HepG2 (cell line): Measurements from ENCODE around the gene ANKRD44. TPM values are rescaled to one million over a fixed set of nuclear protein-coding genes. Genes with fewer than 3 reads are reported as not detected.

Experiments used
- ATAC-seq: fragments of 200-7000 bp; cut with Tn5 transposase; 3 replicates; pipeline ENCODE4 v1.9.1; 2020; ENCODE audit warnings: mild to moderate bottlenecking, moderate library complexity
- BruUV-seq: library from RNA; stranded (reverse); fragments of 400-500 nt; replicated peaks from 2 replicates; lab custom pipeline; 2021; lab: Mats Ljungman, UMichigan
- CTCF ChIA-PET: fragments of 300-600 bp; formaldehyde crosslinking; extraction: SDS; loops from one replicate; lab custom pipeline; 2021; ENCODE audit warnings: low total read pairs, inconsistent platforms, low intra/inter-chr PET ratio; lab: Yijun Ruan, JAX
- POLR2A ChIA-PET: fragments of 350-600 bp; sonication (Branson Sonifier 250); formaldehyde crosslinking; loops from one replicate; lab custom pipeline; 2020; ENCODE audit warnings: antibody characterized with exemption, inconsistent platforms; lab: Yijun Ruan, JAX
- DNase-seq: peaks from one replicate; pipeline ENCODE4 v3.0.0-alpha.2; 2015; ENCODE audit warnings: low spot score
- FAIRE-seq: peaks from 3 replicates; lab custom pipeline; 2011; peaks lifted over from hg19 to GRCh38; lab: Jason Lieb, UNC
- H2AFZ ChIP-seq: one replicate; pipeline ENCODE4 v1.6.1; 2011; ENCODE audit warnings: low read length, inconsistent platforms
- H3K27ac ChIP-seq: fragments of 300-600 bp; 3 replicates; pipeline ENCODE4 v1.8.0; 2011; ENCODE audit warnings: mixed run types, mild to moderate bottlenecking, mixed read lengths, low read length, inconsistent platforms; ENCODE audit not compliant: insufficient read depth; ENCODE audit errors: extremely low read length
- H3K27me3 ChIP-seq, 2 experiments: fragments of 200-600 bp in 1 of 2; 2 replicates in 1 of 2; 3 replicates in 1 of 2; pipeline versions ENCODE4 v1.6.0 to v1.8.0; 2011; ENCODE audit warnings: low read length in 2 of 2, mild to moderate bottlenecking in 2 of 2, moderate library complexity in 2 of 2, inconsistent platforms in 1 of 2; ENCODE audit not compliant: insufficient read depth in 2 of 2, control insufficient read depth in 1 of 2
- H3K36me3 ChIP-seq, 2 experiments: fragments of 200-600 bp in 1 of 2; replicated peaks in 1 of 2; 2 replicates in 1 of 2; 3 replicates in 1 of 2; pipeline versions ENCODE4 v1.5.1 to v1.8.0; 2011; ENCODE audit warnings: low read length in 2 of 2, inconsistent platforms in 1 of 2; ENCODE audit not compliant: insufficient read depth in 2 of 2, control insufficient read depth in 1 of 2
- H3K4me1 ChIP-seq: 2 replicates; pipeline ENCODE4 v1.5.1; 2012; ENCODE audit warnings: low read length, inconsistent platforms; ENCODE audit not compliant: insufficient read depth
- H3K4me2 ChIP-seq: 2 replicates; pipeline ENCODE4 v1.6.0; 2011; ENCODE audit warnings: low read depth, low read length, inconsistent platforms
- H3K4me3 ChIP-seq, 3 experiments: fragments of 200-600 bp in 1 of 3; sonication (generic), shearing (Covaris generic) in 1 of 3; replicated peaks in 1 of 3; 2 replicates each; pipeline ENCODE4 v1.5.1; 2011 to 2016; ENCODE audit warnings: low read length in 3 of 3, inconsistent platforms in 2 of 3, low read depth in 2 of 3, mild to moderate bottlenecking in 2 of 3, control low read depth in 1 of 3, mixed read lengths in 1 of 3; ENCODE audit not compliant: insufficient read depth in 1 of 3
- H3K79me2 ChIP-seq: one replicate; pipeline ENCODE4 v1.6.1; 2011; ENCODE audit warnings: low read length, inconsistent platforms; ENCODE audit not compliant: insufficient read depth
- H3K9ac ChIP-seq: 2 replicates; pipeline ENCODE4 v1.6.0; 2011; ENCODE audit warnings: mild to moderate bottlenecking, low read depth, low read length, inconsistent platforms; ENCODE audit not compliant: insufficient read depth
- H3K9me3 ChIP-seq: 2 replicates; pipeline ENCODE4 v1.5.1; 2012; ENCODE audit warnings: mild to moderate bottlenecking, low read length
- H4K20me1 ChIP-seq: 2 replicates; pipeline ENCODE4 v1.6.0; 2011; ENCODE audit warnings: inconsistent platforms, mild to moderate bottlenecking, low read length, moderate library complexity; ENCODE audit not compliant: insufficient read depth
- BHLHE40 ChIP-seq: IDR thresholded peaks from 2 replicates; pipeline ENCODE4 v1.6.1; 2011; ENCODE audit warnings: low read length, improper control_type of control experiment
- BRCA1 ChIP-seq: sonication (generic); formaldehyde crosslinking; IDR thresholded peaks from 2 replicates; pipeline ENCODE4 v1.4.0; 2020; ENCODE audit warnings: missing genetic modification reagents
- GATA4 ChIP-seq: sonication (generic); IDR thresholded peaks from 2 replicates; pipeline ENCODE4 v1.6.1; 2016; ENCODE audit warnings: antibody characterized with exemption, low read depth, borderline replicate concordance
- GATAD2A ChIP-seq: IDR thresholded peaks from 2 replicates; pipeline ENCODE4 v1.6.1; 2016
- KDM6A ChIP-seq: IDR thresholded peaks from 2 replicates; pipeline ENCODE4 v1.6.1; 2016; ENCODE audit warnings: low read depth
- SNAPC2 ChIP-seq: sonication (generic); formaldehyde crosslinking; IDR thresholded peaks from 2 replicates; pipeline ENCODE4 v1.8.1; 2022; ENCODE audit warnings: mild to moderate bottlenecking, missing genetic modification reagents
- SRSF1 ChIP-seq: fragments of 200-400 bp; formaldehyde crosslinking; optimal IDR thresholded peaks from 2 replicates; pipeline ENCODE3; 2017; ENCODE audit warnings: mild to moderate bottlenecking, low read depth, low read length, moderate library complexity
- YEATS2 ChIP-seq: sonication (generic); formaldehyde crosslinking; IDR thresholded peaks from 2 replicates; pipeline ENCODE4 v1.4.0; 2020; ENCODE audit warnings: missing genetic modification reagents, borderline replicate concordance
- ZNF746 ChIP-seq: sonication (generic); formaldehyde crosslinking; IDR thresholded peaks from 2 replicates; pipeline ENCODE4 v1.8.0; 2022; ENCODE audit warnings: mild to moderate bottlenecking, missing genetic modification reagents
- ZSCAN22 ChIP-seq: sonication (generic); formaldehyde crosslinking; IDR thresholded peaks from 2 replicates; pipeline ENCODE4 v1.4.0; 2020; ENCODE audit warnings: mild to moderate bottlenecking, missing genetic modification reagents
- WGBS: methylation state at CpG from one replicate; pipeline ENCODE4 v1.1.6; 2017; ENCODE audit warnings: low lambda C conversion rate; 5-methylcytosine and 5-hydroxymethylcytosine counted together
- in situ Hi-C: cut with HindIII; loops from 2 replicates; pipeline ENCODE4 v1.10.0; 2017; ENCODE audit warnings: low pct_unique_long_range_greater_than_20kb; ENCODE audit not compliant: extremely low pct_ligation_motif_present
- intact Hi-C: fragments of 100-400 bp; cut with micrococcal nuclease; formaldehyde crosslinking; loops from one replicate; pipeline ENCODE4 v1.10.0; 2022; ENCODE audit not compliant: unreplicated experiment
- polyA plus RNA-seq, 8 experiments: library from polyadenylated mRNA; depleted of rRNA in 3 of 8; stranded (reverse) in 7 of 8; unstranded in 1 of 8; fragments of >200 nt; fragmentation: Illumina TruSeq in 4 of 8; extraction: Trizol in 4 of 8; gene quantifications; 2 replicates each; pipeline versions ENCODE4 v1.2.1 to v1.2.3, GENCODE V29; 2011 to 2016; ENCODE audit warnings: low read depth in 4 of 8, missing spikeins in 1 of 8, mixed read lengths in 1 of 8; ENCODE audit not compliant: insufficient read depth in 1 of 8
- total RNA-seq, 5 experiments: library from RNA; depleted of rRNA; stranded (reverse); fragments of >200 nt; fragmentation: Illumina TruSeq; extraction: Trizol; gene quantifications; 2 replicates each; pipeline ENCODE4 v1.2.3, GENCODE V29; 2016; ENCODE audit warnings: low read depth in 1 of 5
- TF ChIP-seq, protein P1 (sequence below): sonication (generic); formaldehyde crosslinking; IDR thresholded peaks from 2 replicates; pipeline ENCODE4 v1.4.0; 2020; ENCODE audit warnings: missing genetic modification reagents, low read depth, mild to moderate bottlenecking, borderline replicate concordance
- TF ChIP-seq, protein P2 (sequence below): IDR thresholded peaks from 2 replicates; pipeline ENCODE4 v1.6.1; 2016; ENCODE audit warnings: mild to moderate bottlenecking
- TF ChIP-seq, protein P3 (sequence below): sonication (generic); formaldehyde crosslinking; IDR thresholded peaks from 2 replicates; pipeline ENCODE4 v1.5.0; 2020; ENCODE audit warnings: missing genetic modification reagents
- TF ChIP-seq, protein P4 (sequence below): sonication (generic); formaldehyde crosslinking; IDR thresholded peaks from 2 replicates; pipeline ENCODE4 v1.5.0; 2020; ENCODE audit warnings: missing genetic modification reagents

The ANKRD44 gene
- total and polyA plus RNA-seq, 2 of the 13 experiments (the other 11 are each of a cell fraction or from before 2014, with no cell fraction given): 0.04 to 0.11 TPM

DNA sequence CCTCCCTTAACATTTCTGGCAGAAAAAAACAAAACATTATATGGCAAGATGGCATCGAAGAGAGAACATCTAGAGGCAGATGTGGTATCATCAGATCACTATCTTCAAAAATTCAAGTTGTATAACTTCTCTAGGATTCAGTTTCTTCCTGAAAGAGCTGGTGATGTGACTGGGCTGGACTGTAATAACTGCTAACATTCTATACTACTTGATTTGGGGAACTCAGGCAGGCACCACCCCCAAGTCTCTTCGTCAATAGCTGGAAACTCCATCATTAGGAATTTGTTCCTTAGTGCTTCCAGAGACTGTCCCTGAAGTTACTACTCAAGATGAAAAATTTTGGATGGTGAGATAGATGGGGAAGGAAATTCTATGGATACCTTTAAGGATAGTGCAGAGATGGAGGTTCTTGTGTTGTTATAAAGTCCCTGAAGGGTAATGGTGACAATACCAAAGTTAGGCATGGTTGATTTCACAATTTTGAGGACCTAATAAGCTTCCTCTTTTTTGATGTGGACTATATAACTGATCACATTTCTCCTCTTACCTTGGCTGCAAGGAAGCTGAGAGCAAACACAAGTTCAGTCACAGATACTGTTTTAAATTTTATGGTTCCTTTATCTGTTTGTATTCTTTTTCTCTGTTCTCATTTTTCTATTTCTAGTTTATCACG, 324.9 kb downstream of the ANKRD44 start:
- ATAC-seq (no peak), FAIRE-seq (no peak), DNase-seq (no peak)
- no peaks in the 10 kb centered on the region for H3K4me1 ChIP-seq
- no peak overlapping the region for H3K4me3 ChIP-seq
- H3K79me2 ChIP-seq: no peaks in the 10 kb centered on the region
- WGBS: 2% methylated on average over 3 of the region's 3 CpGs
- H3K27me3 ChIP-seq: no peaks in the 10 kb centered on the region
- intact Hi-C loops (no loop called here), in situ Hi-C loops (no loop called here)
- H2AFZ ChIP-seq: no peak overlapping the region
- ChIA-PET POLR2A (no interaction called here), CTCF (no interaction called here)
- BruUV-seq: no TSS peak
- no peak overlapping the region for H3K4me2 ChIP-seq
- no peak overlapping the region for H3K9ac ChIP-seq
- H4K20me1 ChIP-seq: no peaks in the 10 kb centered on the region
- TF ChIP-seq BHLHE40 (no peak), ZNF746 (CRISPR knock-in tag) (no peak), GATA4 (no peak), SRSF1 (no peak), YEATS2 (no peak), GATAD2A (CRISPR knock-in tag) (no peak), KDM6A (CRISPR knock-in tag) (no peak), SNAPC2 (CRISPR knock-in tag) (no peak), ZSCAN22 (CRISPR knock-in tag) (no peak), BRCA1 (CRISPR knock-in tag) (no peak)
- TF ChIP-seq, protein P1, sequence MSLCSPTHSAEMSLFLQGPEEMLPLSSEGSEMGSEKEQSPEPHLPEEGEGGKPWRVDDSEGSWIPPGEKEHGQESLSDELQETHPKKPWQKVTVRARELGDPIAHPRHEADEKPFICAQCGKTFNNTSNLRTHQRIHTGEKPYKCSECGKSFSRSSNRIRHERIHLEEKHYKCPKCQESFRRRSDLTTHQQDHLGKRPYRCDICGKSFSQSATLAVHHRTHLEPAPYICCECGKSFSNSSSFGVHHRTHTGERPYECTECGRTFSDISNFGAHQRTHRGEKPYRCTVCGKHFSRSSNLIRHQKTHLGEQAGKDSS (CRISPR knock-in tag): no peak
- TF ChIP-seq, protein P2, sequence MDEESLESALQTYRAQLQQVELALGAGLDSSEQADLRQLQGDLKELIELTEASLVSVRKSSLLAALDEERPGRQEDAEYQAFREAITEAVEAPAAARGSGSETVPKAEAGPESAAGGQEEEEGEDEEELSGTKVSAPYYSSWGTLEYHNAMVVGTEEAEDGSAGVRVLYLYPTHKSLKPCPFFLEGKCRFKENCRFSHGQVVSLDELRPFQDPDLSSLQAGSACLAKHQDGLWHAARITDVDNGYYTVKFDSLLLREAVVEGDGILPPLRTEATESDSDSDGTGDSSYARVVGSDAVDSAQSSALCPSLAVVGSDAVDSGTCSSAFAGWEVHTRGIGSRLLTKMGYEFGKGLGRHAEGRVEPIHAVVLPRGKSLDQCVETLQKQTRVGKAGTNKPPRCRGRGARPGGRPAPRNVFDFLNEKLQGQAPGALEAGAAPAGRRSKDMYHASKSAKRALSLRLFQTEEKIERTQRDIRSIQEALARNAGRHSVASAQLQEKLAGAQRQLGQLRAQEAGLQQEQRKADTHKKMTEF: no peak
- TF ChIP-seq, protein P3, sequence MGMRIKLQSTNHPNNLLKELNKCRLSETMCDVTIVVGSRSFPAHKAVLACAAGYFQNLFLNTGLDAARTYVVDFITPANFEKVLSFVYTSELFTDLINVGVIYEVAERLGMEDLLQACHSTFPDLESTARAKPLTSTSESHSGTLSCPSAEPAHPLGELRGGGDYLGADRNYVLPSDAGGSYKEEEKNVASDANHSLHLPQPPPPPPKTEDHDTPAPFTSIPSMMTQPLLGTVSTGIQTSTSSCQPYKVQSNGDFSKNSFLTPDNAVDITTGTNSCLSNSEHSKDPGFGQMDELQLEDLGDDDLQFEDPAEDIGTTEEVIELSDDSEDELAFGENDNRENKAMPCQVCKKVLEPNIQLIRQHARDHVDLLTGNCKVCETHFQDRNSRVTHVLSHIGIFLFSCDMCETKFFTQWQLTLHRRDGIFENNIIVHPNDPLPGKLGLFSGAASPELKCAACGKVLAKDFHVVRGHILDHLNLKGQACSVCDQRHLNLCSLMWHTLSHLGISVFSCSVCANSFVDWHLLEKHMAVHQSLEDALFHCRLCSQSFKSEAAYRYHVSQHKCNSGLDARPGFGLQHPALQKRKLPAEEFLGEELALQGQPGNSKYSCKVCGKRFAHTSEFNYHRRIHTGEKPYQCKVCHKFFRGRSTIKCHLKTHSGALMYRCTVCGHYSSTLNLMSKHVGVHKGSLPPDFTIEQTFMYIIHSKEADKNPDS (CRISPR knock-in tag): no peak
- TF ChIP-seq, protein P4, sequence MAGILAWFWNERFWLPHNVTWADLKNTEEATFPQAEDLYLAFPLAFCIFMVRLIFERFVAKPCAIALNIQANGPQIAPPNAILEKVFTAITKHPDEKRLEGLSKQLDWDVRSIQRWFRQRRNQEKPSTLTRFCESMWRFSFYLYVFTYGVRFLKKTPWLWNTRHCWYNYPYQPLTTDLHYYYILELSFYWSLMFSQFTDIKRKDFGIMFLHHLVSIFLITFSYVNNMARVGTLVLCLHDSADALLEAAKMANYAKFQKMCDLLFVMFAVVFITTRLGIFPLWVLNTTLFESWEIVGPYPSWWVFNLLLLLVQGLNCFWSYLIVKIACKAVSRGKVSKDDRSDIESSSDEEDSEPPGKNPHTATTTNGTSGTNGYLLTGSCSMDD (CRISPR knock-in tag): no peak
- H3K27ac ChIP-seq: no peak overlapping the region
- no peaks in the 10 kb centered on the region for H3K9me3 ChIP-seq
- no peaks in the 10 kb centered on the region for H3K36me3 ChIP-seq
